HepG2 (cell line): ENCODE data around the gene HIVEP2. TPM values are rescaled to one million over a fixed set of nuclear protein-coding genes. Genes with fewer than 3 reads are reported as not detected.

ENCODE experiments used
- FOXK1 ChIP-seq: sonication (generic); formaldehyde crosslinking; IDR thresholded peaks from 2 replicates; pipeline ENCODE4 v1.4.0; 2020; ENCODE audit warnings: low read depth, missing genetic modification reagents, borderline replicate concordance
- HCFC1 ChIP-seq: fragments of 150-350 bp; IDR thresholded peaks from 2 replicates; pipeline ENCODE4 v1.6.1; 2014; ENCODE audit warnings: low read depth, low read length
- ISX ChIP-seq: sonication (generic); formaldehyde crosslinking; conservative IDR thresholded peaks from 2 replicates; pipeline ENCODE4 v1.5.0; 2020; ENCODE audit warnings: missing genetic modification reagents
- JUND ChIP-seq: sonication (generic); formaldehyde crosslinking; IDR thresholded peaks from 2 replicates; pipeline ENCODE4 v1.8.0; 2022; ENCODE audit warnings: mild to moderate bottlenecking, missing genetic modification reagents
- MTF2 ChIP-seq: sonication (generic); formaldehyde crosslinking; IDR thresholded peaks from 2 replicates; pipeline ENCODE4 v1.5.0; 2020; ENCODE audit warnings: missing genetic modification reagents, borderline replicate concordance
- NCOA2 ChIP-seq: sonication (generic); formaldehyde crosslinking; IDR thresholded peaks from 2 replicates; pipeline ENCODE4 v1.8.0; 2022; ENCODE audit warnings: inconsistent platforms
- NFRKB ChIP-seq: fragments of 450-650 bp; IDR thresholded peaks from 2 replicates; pipeline ENCODE4 v1.6.1; 2017
- PAX8 ChIP-seq: sonication (generic); formaldehyde crosslinking; IDR thresholded peaks from 2 replicates; pipeline ENCODE4 v1.8.0; 2022; ENCODE audit warnings: mild to moderate bottlenecking, missing genetic modification reagents, borderline replicate concordance
- RARA ChIP-seq: IDR thresholded peaks from 2 replicates; pipeline ENCODE4 v1.6.1; 2016; ENCODE audit warnings: missing genetic modification reagents, missing compliant biosample characterization
- RFX3 ChIP-seq: IDR thresholded peaks from 2 replicates; pipeline ENCODE4 v1.6.1; 2016; ENCODE audit warnings: missing biosample characterization, missing genetic modification reagents
- SETDB1 ChIP-seq: sonication (generic); formaldehyde crosslinking; IDR thresholded peaks from 2 replicates; pipeline ENCODE4 v1.5.1; 2020; ENCODE audit warnings: missing genetic modification reagents, mild to moderate bottlenecking, borderline replicate concordance
- TBL1XR1 ChIP-seq: fragments of 150-350 bp; IDR thresholded peaks from 2 replicates; pipeline ENCODE4 v1.6.1; 2014; ENCODE audit warnings: borderline replicate concordance, low read length; ENCODE audit not compliant: partially characterized antibody
- ZFAT ChIP-seq: sonication (generic); formaldehyde crosslinking; conservative IDR thresholded peaks from 2 replicates; pipeline ENCODE4 v1.8.1; 2023; ENCODE audit warnings: missing genetic modification reagents, inconsistent platforms
- ZFYVE20 ChIP-seq: sonication (generic); formaldehyde crosslinking; IDR thresholded peaks from 2 replicates; pipeline ENCODE4 v1.8.0; 2023; ENCODE audit warnings: low read depth, mild to moderate bottlenecking, moderate library complexity, missing genetic modification reagents, borderline replicate concordance
- ZNF530 ChIP-seq: sonication (generic); formaldehyde crosslinking; IDR thresholded peaks from 2 replicates; pipeline ENCODE4 v1.5.0; 2020; ENCODE audit warnings: low read depth, mild to moderate bottlenecking, missing genetic modification reagents
- ZNF614 ChIP-seq: IDR thresholded peaks from 2 replicates; pipeline ENCODE4 v1.6.1; 2018; ENCODE audit warnings: missing biosample characterization, missing genetic modification reagents, inconsistent platforms, borderline replicate concordance
- polyA plus RNA-seq, 8 experiments: library from polyadenylated mRNA; depleted of rRNA in 3 of 8; stranded (reverse) in 7 of 8; unstranded in 1 of 8; fragments of >200 nt; fragmentation: Illumina TruSeq in 4 of 8; extraction: Trizol in 4 of 8; gene quantifications; 2 replicates each; pipeline versions ENCODE4 v1.2.1 to v1.2.3, GENCODE V29; 2011 to 2016; ENCODE audit warnings: low read depth in 4 of 8, missing spikeins in 1 of 8, mixed read lengths in 1 of 8; ENCODE audit not compliant: insufficient read depth in 1 of 8
- total RNA-seq, 5 experiments: library from RNA; depleted of rRNA; stranded (reverse); fragments of >200 nt; fragmentation: Illumina TruSeq; extraction: Trizol; gene quantifications; 2 replicates each; pipeline ENCODE4 v1.2.3, GENCODE V29; 2016; ENCODE audit warnings: low read depth in 1 of 5
- TF ChIP-seq, protein P1 (sequence below): sonication (generic); formaldehyde crosslinking; conservative IDR thresholded peaks from 2 replicates; pipeline ENCODE4 v1.4.0; 2020; ENCODE audit warnings: missing genetic modification reagents
- TF ChIP-seq, protein P2 (sequence below): sonication (generic); formaldehyde crosslinking; IDR thresholded peaks from 2 replicates; pipeline ENCODE4 v1.4.0; 2020; ENCODE audit warnings: missing genetic modification reagents
- TF ChIP-seq, protein P3 (sequence below): sonication (generic); formaldehyde crosslinking; IDR thresholded peaks from 2 replicates; pipeline ENCODE4 v1.4.0; 2020; ENCODE audit warnings: missing genetic modification reagents
- TF ChIP-seq, protein P4 (sequence below): sonication (generic); formaldehyde crosslinking; IDR thresholded peaks from 2 replicates; pipeline ENCODE4 v1.5.0; 2020; ENCODE audit warnings: mild to moderate bottlenecking, missing genetic modification reagents
- TF ChIP-seq, protein P5 (sequence below): sonication (generic); formaldehyde crosslinking; IDR thresholded peaks from 2 replicates; pipeline ENCODE4 v1.4.0; 2020; ENCODE audit warnings: low read depth, mild to moderate bottlenecking, missing genetic modification reagents

HIVEP2 gene
- total and polyA plus RNA-seq, 2 of the 13 experiments (the other 11 are each of a cell fraction or from before 2014, with no cell fraction given) = 3.4 to 12.9 TPM

DNA sequence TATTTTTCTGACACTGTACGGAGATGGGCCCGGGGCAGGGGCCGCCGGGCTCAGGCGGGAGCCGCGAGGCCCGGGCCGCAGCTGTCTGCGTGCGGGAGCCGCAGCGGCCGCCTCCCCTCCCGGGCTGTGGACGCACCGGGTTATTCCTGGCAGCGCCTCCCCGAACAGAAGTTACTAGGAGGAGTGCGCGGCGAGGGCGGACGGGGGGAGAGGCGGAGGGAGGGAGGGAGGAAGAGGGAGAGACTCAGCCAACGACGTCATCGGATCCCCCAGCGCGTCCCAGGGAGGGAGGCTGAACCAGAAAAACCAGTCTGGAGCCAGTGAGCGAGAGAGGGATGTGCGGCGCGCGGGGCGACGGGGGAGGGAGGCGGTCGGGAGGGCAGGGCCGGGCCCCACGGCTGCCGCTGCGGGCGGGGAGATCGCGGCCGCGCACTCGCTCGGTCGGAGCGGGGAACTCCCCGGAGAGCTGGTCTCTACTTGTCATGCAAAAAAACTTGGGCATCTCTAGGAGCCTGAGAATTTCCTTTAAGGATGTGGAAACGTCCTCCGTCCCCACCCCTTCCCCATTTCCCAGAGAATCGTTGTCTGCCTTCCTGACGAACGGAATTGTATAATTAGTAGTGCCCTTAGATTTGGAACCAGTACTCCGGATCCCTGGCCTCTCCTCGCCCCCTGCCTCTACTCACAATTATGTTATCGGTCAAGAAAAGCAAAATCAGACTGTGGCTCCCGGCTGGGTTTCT, 1.4 kb upstream of the HIVEP2 start (continued):
- TF ChIP-seq FOXK1 (peak; percentile 48; the same call in 1 of the 2 replicates), RFX3 (no peak), ZNF530 (no peak), SETDB1 (CRISPR knock-in tag) (no peak), RARA (CRISPR knock-in tag) (peak; percentile 78), TBL1XR1 (peak; percentile 14), ZNF614 (no peak), ZFAT (no peak), HCFC1 (peak; percentile 12; the same call in 1 of the 2 replicates), MTF2 (CRISPR knock-in tag) (peak; percentile 83; the same call in 1 of the 2 replicates), ISX (CRISPR knock-in tag) (no peak), NFRKB (no peak), NCOA2 (0 out of 2 replicates have a peak, but pooled peaks have one; percentile 5), ZFYVE20 (no peak), JUND (CRISPR knock-in tag) (no peak), PAX8 (CRISPR knock-in tag) (no peak)
- TF ChIP-seq, protein P1, sequence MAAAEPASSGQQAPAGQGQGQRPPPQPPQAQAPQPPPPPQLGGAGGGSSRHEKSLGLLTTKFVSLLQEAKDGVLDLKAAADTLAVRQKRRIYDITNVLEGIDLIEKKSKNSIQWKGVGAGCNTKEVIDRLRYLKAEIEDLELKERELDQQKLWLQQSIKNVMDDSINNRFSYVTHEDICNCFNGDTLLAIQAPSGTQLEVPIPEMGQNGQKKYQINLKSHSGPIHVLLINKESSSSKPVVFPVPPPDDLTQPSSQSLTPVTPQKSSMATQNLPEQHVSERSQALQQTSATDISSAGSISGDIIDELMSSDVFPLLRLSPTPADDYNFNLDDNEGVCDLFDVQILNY (CRISPR knock-in tag) = no peak
- TF ChIP-seq, protein P2, sequence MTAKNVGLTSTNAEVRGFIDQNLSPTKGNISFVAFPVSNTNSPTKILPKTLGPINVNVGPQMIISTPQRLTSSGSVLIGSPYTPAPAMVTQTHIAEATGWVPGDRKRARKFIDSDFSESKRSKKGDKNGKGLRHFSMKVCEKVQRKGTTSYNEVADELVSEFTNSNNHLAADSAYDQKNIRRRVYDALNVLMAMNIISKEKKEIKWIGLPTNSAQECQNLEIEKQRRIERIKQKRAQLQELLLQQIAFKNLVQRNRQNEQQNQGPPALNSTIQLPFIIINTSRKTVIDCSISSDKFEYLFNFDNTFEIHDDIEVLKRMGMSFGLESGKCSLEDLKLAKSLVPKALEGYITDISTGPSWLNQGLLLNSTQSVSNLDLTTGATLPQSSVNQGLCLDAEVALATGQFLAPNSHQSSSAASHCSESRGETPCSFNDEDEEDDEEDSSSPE (CRISPR knock-in tag) = 0 out of 2 replicates have a peak, but pooled peaks have one; percentile 3
- TF ChIP-seq, protein P3, sequence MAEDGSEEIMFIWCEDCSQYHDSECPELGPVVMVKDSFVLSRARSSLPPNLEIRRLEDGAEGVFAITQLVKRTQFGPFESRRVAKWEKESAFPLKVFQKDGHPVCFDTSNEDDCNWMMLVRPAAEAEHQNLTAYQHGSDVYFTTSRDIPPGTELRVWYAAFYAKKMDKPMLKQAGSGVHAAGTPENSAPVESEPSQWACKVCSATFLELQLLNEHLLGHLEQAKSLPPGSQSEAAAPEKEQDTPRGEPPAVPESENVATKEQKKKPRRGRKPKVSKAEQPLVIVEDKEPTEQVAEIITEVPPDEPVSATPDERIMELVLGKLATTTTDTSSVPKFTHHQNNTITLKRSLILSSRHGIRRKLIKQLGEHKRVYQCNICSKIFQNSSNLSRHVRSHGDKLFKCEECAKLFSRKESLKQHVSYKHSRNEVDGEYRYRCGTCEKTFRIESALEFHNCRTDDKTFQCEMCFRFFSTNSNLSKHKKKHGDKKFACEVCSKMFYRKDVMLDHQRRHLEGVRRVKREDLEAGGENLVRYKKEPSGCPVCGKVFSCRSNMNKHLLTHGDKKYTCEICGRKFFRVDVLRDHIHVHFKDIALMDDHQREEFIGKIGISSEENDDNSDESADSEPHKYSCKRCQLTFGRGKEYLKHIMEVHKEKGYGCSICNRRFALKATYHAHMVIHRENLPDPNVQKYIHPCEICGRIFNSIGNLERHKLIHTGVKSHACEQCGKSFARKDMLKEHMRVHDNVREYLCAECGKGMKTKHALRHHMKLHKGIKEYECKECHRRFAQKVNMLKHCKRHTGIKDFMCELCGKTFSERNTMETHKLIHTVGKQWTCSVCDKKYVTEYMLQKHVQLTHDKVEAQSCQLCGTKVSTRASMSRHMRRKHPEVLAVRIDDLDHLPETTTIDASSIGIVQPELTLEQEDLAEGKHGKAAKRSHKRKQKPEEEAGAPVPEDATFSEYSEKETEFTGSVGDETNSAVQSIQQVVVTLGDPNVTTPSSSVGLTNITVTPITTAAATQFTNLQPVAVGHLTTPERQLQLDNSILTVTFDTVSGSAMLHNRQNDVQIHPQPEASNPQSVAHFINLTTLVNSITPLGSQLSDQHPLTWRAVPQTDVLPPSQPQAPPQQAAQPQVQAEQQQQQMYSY (CRISPR knock-in tag) = no peak
- TF ChIP-seq, protein P4, sequence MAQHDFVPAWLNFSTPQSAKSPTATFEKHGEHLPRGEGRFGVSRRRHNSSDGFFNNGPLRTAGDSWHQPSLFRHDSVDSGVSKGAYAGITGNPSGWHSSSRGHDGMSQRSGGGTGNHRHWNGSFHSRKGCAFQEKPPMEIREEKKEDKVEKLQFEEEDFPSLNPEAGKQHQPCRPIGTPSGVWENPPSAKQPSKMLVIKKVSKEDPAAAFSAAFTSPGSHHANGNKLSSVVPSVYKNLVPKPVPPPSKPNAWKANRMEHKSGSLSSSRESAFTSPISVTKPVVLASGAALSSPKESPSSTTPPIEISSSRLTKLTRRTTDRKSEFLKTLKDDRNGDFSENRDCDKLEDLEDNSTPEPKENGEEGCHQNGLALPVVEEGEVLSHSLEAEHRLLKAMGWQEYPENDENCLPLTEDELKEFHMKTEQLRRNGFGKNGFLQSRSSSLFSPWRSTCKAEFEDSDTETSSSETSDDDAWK (CRISPR knock-in tag) = no peak
- TF ChIP-seq, protein P5, sequence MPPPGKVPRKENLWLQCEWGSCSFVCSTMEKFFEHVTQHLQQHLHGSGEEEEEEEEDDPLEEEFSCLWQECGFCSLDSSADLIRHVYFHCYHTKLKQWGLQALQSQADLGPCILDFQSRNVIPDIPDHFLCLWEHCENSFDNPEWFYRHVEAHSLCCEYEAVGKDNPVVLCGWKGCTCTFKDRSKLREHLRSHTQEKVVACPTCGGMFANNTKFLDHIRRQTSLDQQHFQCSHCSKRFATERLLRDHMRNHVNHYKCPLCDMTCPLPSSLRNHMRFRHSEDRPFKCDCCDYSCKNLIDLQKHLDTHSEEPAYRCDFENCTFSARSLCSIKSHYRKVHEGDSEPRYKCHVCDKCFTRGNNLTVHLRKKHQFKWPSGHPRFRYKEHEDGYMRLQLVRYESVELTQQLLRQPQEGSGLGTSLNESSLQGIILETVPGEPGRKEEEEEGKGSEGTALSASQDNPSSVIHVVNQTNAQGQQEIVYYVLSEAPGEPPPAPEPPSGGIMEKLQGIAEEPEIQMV = no peak
